ENCODE data around the gene MTCL3.

MTCL3 gene

GRCh38 chr6:127566651-127567050, 47.5 kb upstream of the MTCL3 start:
- Histone ChIP-seq H3K4me1 (ENCODE audit: control insufficient read depth, extremely low read depth, insufficient read depth, low read length) (no peaks in the 10 kb centered on the region), H3K27me3 (ENCODE audit: control insufficient read depth in 2 of 2, insufficient read depth in 2 of 2, low read length in 2 of 2) (peaks cover 0 to 4% of the 10 kb centered on the region in 2 experiments), H3K4me3 (replicated peaks in 1 of 3; ENCODE audit: insufficient read depth in 1 of 3, low read depth in 1 of 3, low read length in 3 of 3) (no peak overlapping the region), H4K20me1 (replicated peaks; ENCODE audit: control insufficient read depth, extremely low read depth, insufficient read depth, low read length) (no peaks in the 10 kb centered on the region), H3K79me2 (ENCODE audit: control insufficient read depth, insufficient read depth, low read length) (no peaks in the 10 kb centered on the region), H2AFZ (ENCODE audit: low read depth, low read length) (no peak overlapping the region), H3K9me1 (replicated peaks; ENCODE audit: control insufficient read depth, extremely low read depth, insufficient read depth, low read length) (no peaks in the 10 kb centered on the region), H3K27ac (ENCODE audit: insufficient read depth, low read depth, low read length) (no peak overlapping the region), H3K36me3 (ENCODE audit: control insufficient read depth in 2 of 2, extremely low read depth in 1 of 2, insufficient read depth in 2 of 2, low read length in 2 of 2) (no peaks in the 10 kb centered on the region), H3K4me2 (ENCODE audit: insufficient read depth, low read length) (no peak overlapping the region), H3K9me3 (replicated peaks; ENCODE audit: control insufficient read depth, insufficient read depth, low read length) (no peaks in the 10 kb centered on the region), H3K9ac (replicated peaks; ENCODE audit: extremely low read depth, insufficient read depth, low read length) (no peak overlapping the region)
- CTCF ChIA-PET: interaction anchor here (1.5 kb wide), 1 partner anchor 12 kb away, joined by 3 read pairs; no protein-coding TSS in a partner anchor
- FAIRE-seq: no peak
- no TSS peak for BruUV-seq (replicated peaks)
- dilution Hi-C loops (cut with MboI; ENCODE audit: extremely low pct_ligation_motif_present, low sequenced_read_pairs) (no loop called here), intact Hi-C loops (cut with micrococcal nuclease) (no loop called here)
- no peak for DNase-seq (ENCODE audit: low read depth, low spot score)
- POLR2A ChIA-PET: no interaction called here
- TF ChIP-seq MAX (IDR thresholded peaks at IDR 0.05; ENCODE audit: insufficient read depth, insufficient read length) (no peak), GATA2 (IDR thresholded peaks at IDR 0.05; ENCODE audit: insufficient read depth, insufficient read length, low read depth, low read length) (no peak), JUN (IDR thresholded peaks at IDR 0.05; ENCODE audit: borderline replicate concordance, insufficient read depth, insufficient read length, low read depth) (no peak), MYC (IDR thresholded peaks at IDR 0.05; ENCODE audit: low read depth, low read length) (no peak), POLR2AphosphoS5 (IDR thresholded peaks at IDR 0.05; ENCODE audit: insufficient read depth, low read depth, low read length) (no peak), CTCF (IDR thresholded peaks at IDR 0.05; ENCODE audit: extremely low read depth in 1 of 2, insufficient read depth in 1 of 2, low read depth in 1 of 2, low read length in 2 of 2) (no peak), POLR2A (IDR thresholded peaks at IDR 0.05; ENCODE audit: low read depth, low read length) (no peak), EZH2 (IDR thresholded peaks at IDR 0.05; ENCODE audit: borderline replicate concordance, low read depth, low read length, severe bottlenecking) (no peak), FOS (IDR thresholded peaks at IDR 0.05; ENCODE audit: borderline replicate concordance, insufficient read depth, low read length) (no peak)
